WERI-Rb-1 (cell line): ENCODE data around the gene IL1B.

Experiments
- DNase-seq: peaks from one replicate; pipeline ENCODE4 v3.0.0-alpha.2; 2020
- H3K27ac ChIP-seq: fragments of 250-450 bp; sonication (Bioruptor Pico); 2 replicates; pipeline ENCODE4 v1.5.1; 2020; ENCODE audit warnings: mild to moderate bottlenecking, moderate library complexity
- H3K27me3 ChIP-seq: fragments of 250-450 bp; sonication (Bioruptor Pico); 2 replicates; pipeline ENCODE4 v1.5.1; 2021; ENCODE audit warnings: mild to moderate bottlenecking, low read depth, moderate library complexity; ENCODE audit not compliant: insufficient read depth, severe bottlenecking
- H3K36me3 ChIP-seq: fragments of 250-450 bp; sonication (Bioruptor Pico); 2 replicates; pipeline ENCODE4 v1.5.1; 2020; ENCODE audit warnings: mild to moderate bottlenecking, moderate library complexity
- H3K4me3 ChIP-seq: 2 replicates; pipeline ENCODE4 v1.5.1; 2011; ENCODE audit warnings: low read depth, mild to moderate bottlenecking, control low read depth, low read length
- H3K9me3 ChIP-seq: fragments of 250-450 bp; sonication (Bioruptor Pico); 2 replicates; pipeline ENCODE4 v1.5.1; 2021; ENCODE audit warnings: mild to moderate bottlenecking, moderate library complexity; ENCODE audit not compliant: severe bottlenecking
- CTCF ChIP-seq: IDR thresholded peaks from 2 replicates; pipeline ENCODE4 v1.5.1; 2011; ENCODE audit warnings: low read depth, mild to moderate bottlenecking, control low read depth, inconsistent platforms, low read length

IL1B gene

GRCh38 chr2:112829101-112829960 is 7.2 kb downstream of the IL1B start:
- no peak for TF ChIP-seq CTCF

GRCh38 chr2:112828251-112828691 is 8.3 kb downstream of the IL1B start:
- Histone ChIP-seq H3K9me3 (no peaks in the 10 kb centered on the region), H3K27ac (no peak overlapping the region), H3K36me3 (no peaks in the 10 kb centered on the region), H3K27me3 (no peaks in the 10 kb centered on the region), H3K4me3 (no peak overlapping the region)
- TF ChIP-seq CTCF, result no peak
- DNase-seq, result no peak

More at GRCh38 chr2:112829101-112829960, 7.2 kb downstream of the IL1B start:
- H3K27ac ChIP-seq, result no peak overlapping the region
- no peaks in the 10 kb centered on the region for H3K27me3 ChIP-seq
- no peaks in the 10 kb centered on the region for H3K36me3 ChIP-seq
- H3K4me3 ChIP-seq, result no peak overlapping the region
- no peak for DNase-seq
- no peaks in the 10 kb centered on the region for H3K9me3 ChIP-seq

- H3K27me3 ChIP-seq, result no peaks in the 10 kb centered on the region
- DNase-seq, result no peak
- TF ChIP-seq CTCF, result no peak
Measured at GRCh38 chr2:112827604-112828185, 8.9 kb downstream of the IL1B start.

GRCh38 chr2:112827009-112827408 is 9.6 kb downstream of the IL1B start:
- Histone ChIP-seq H3K9me3 (no peaks in the 10 kb centered on the region), H3K27me3 (no peaks in the 10 kb centered on the region), H3K27ac (no peak overlapping the region), H3K4me3 (no peak overlapping the region), H3K36me3 (no peaks in the 10 kb centered on the region)
- DNase-seq, result no peak
- no peak for TF ChIP-seq CTCF

More at GRCh38 chr2:112827604-112828185, 8.9 kb downstream of the IL1B start:
- Histone ChIP-seq H3K27ac (no peak overlapping the region), H3K9me3 (no peaks in the 10 kb centered on the region), H3K36me3 (no peaks in the 10 kb centered on the region), H3K4me3 (no peak overlapping the region)

GRCh38 chr2:112825706-112826105 is 10.9 kb downstream of the IL1B start:
- TF ChIP-seq CTCF, result no peak
- no peak for DNase-seq
- no peak overlapping the region for H3K27ac ChIP-seq
- no peak overlapping the region for H3K4me3 ChIP-seq
- H3K27me3 ChIP-seq, result no peaks in the 10 kb centered on the region
- H3K9me3 ChIP-seq, result no peaks in the 10 kb centered on the region
- no peaks in the 10 kb centered on the region for H3K36me3 ChIP-seq
